SH-SY5Y (cell line): ENCODE measurements around the gene NOL4L.

ENCODE experiments used
- GATA2 ChIP-seq: IDR thresholded peaks from 2 replicates; pipeline ENCODE4 v1.6.1; 2011; ENCODE audit warnings: mild to moderate bottlenecking, low read depth, low read length
- GATA3 ChIP-seq: IDR thresholded peaks from 2 replicates; pipeline ENCODE4 v1.6.1; 2011; ENCODE audit warnings: low read depth, mild to moderate bottlenecking, low read length, moderate library complexity

DNA sequence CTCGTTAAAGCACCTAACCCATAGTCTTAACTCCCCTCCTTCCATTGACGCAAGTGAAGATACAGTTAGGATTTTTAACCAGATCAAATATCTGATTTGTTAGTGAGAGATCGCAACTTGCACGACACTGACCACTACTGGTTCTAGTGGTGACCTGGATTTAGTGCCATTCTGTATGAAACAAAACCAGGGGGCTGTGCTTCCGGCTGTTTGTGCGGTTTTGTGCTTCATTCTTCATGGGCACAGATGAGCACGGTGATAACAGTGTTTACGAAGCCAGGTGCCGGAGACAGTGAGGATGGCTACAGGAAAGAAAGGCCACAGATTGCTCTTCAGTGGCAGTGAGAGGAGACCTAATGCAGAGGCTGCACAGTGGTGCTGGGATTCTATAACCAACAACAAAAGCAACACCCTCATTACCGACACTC is 75.5 kb downstream of the NOL4L start:
- TF ChIP-seq GATA3 (peak; percentile 88), GATA2 (peak; percentile 98)
